NCI-H82 treated with DMSO at 0.1 percent for 48 hours (cell line): ENCODE results near the gene HHIPL2.

ENCODE experiments used
- DNase-seq: peaks from one replicate; lab custom pipeline; 2025; ENCODE audit not compliant: unreplicated experiment; lab: John Stamatoyannopoulos, UW

HHIPL2 gene

DNA sequence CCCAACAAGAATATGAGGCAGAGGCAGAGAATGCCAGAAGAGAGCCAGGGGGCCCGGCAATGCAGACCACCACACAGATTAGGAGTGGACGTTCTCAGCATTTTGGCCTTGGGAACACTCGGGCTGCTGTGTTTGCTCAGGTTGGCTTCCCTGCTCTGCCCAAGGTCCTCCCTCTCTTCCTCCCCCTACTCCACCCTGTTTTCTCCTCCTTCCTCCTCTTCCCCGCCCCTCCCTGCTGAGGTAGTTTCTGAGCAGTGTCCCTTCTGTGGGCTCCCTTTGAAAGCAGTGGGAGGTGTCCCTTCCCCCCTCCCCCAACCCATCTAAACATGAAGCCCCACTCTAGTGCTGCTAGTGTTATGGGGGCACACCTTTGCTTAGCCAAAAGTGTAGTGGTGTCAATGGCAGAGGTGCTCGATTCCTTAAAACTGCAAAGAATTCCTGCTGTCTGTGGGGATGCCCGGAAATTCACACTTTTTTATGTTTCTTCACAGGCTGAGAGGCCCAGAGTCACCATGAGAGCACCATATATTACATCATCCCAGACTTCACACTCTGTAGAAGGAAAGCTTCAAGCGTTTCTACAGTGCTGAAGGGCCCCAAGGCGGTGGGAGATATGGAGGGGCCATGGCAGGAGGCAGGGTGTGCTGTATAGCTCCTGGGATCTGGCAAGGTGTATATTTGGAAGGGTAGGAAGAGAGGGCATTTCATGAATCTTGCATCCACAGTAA lies at the start of gene HHIPL2:
Gene HHIPL2, minus strand, starts transcription at position 161 of the 728 bp plus-strand sequence. Its CDS starts 60 bp downstream, at position 101.
- DNase-seq: no peak

DNA sequence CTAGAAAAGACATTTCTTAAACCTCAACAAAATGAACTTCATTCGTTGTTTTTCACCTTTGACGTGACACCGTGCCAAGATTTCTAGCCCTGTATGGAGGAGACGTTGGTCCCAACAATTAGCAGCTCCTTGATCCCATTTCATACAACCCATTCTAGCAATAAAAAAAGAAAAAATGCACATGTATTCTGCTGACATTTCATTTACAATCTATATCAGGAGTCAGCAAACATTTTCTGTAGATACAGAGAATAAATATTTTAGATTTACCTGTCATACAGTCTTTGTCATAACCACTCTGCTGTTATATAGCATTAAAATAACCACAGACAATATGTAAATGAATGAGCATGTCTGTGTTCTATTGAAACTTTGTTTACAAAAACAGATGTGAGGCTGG lies 48.8 kb upstream of the HHIPL2 start:
- DNase-seq: no peak

GRCh38 chr1:222594789-222595188 lies 46.9 kb upstream of the HHIPL2 start:
- no peak for DNase-seq

DNA sequence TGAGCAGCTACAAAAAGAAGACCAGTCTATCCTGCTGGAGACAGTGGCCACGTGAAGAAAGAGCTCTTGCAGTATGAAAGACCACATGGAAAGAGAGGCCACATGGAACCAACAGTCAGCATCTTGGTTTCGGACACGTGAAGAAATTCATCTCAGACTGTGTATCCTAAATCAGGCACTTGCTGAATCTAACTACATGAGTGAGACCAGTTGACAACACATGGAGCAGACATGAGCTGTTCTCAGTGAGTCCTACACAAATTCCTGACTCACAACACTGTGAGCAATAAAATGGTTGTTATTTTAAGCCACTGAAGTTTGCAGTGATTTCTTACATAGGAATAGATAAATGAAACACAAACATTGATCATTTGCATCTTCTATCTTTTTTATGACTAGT lies 44.3 kb upstream of the HHIPL2 start:
- DNase-seq: no peak

- peak; percentile 62 for DNase-seq
These were observed 41.8 kb upstream of the HHIPL2 start, which contains the start of gene TAF1A for GRCh38 chr1:222589462-222590302. TAF1A (minus strand) TSS chr1:222589933.

DNA sequence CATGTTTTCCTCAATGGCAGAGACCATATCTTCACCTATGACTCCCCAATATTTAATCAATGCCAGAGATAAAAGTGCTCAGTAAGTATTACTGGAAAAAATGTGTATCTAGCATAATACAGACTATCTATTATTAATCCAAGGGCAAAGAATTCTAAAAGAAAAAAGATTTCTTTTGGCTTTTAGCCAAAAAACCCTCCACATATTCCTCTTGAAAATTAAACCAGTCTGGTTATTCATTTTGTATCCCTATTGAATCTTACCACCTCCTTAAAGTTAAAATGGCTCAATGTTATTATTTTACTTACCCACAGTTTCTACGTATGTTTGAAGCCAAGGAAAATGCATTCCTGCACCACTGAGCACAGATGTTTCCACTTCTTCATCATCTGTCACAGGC lies 40.2 kb upstream of the HHIPL2 start:
- no peak for DNase-seq

- no peak for DNase-seq
These were observed 38.9 kb upstream of the HHIPL2 start for GRCh38 chr1:222586842-222587241.

GRCh38 chr1:222583079-222583478 lies 35.2 kb upstream of the HHIPL2 start:
- no peak for DNase-seq

DNA sequence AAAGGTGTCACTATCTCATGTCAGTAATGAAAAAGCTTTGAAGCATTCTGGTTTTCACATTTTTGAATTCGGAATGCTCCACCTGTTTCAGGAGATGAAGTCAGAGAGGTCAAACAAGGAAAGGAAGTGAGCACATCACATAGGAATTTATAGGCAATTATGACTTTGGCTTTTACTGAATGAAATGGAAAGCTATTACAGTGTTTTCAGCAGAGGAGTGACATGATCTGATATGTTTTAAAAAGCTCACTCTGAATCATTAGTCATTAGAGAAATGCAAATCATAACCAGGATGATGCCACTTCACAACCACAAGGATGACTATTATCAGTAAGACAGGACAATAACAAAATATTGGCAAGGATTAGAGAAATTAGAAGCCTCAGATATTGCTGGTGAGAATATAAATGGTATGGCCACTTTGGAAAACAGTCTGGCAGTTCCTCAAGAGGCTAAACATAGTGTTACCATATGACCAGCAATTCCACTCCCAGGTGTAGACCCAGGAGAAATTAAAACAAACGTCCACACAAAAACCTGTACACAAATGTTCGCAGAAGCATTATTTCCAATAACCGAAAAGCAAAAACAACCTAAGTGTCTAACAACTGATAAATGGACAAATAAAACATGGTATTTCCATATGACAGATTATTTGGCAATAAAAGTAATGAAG lies 34.3 kb upstream of the HHIPL2 start:
- DNase-seq: no peak

DNA sequence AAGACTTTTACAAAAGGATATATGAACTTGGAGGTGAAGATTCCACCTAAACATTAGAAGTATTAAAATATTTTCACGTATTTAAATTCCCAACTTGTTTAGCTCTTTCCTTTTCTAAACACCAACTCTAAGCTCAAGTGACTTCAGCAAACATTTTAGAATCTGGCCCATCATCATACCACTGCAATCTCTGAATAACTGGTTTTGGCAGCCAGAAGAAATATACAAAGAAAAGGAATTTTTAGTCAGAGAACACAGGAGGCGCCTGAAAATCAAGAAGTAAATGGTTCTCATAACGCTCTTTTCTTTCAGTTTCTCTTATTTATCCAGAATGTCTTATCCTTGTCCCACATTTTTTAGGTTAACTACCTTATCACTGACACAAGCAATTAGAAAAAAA lies 31.4 kb upstream of the HHIPL2 start:
- DNase-seq: no peak

DNA sequence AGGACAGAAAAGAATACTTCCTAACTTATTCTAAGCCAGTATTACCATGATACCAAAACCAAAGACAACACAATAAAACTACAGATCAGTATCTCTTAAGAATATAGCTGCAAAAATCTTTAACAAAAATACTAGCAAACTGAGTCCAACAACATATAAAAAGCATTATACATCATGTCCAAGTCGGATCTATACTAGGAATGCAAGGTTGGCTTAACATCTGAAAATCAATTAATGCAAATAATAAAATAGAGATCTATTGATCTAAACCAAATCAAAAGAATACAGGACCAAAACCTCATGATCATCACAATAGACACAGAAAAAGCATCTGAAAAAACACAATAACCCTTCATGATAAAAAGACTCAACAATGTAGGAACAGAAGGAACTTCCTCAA lies 22.9 kb upstream of the HHIPL2 start:
- no peak for DNase-seq

DNA sequence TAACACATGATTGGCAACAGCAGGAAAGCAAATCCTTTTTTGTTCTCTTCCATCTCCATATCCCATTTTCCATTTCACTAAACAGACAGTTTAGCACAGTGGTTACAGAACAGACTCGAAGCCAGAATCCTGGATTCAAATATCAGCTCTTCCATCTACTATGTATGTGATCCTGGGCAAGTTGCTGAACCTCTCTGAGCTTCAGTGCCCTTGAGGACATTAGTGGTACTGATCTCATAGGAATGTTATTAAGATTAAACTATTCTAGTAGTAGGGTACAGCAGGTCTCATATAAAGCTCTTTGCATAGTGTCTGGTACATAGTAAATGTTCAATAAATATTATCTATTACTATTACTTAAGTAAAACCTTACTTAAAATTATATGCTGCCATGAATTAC lies 13.8 kb upstream of the HHIPL2 start:
- DNase-seq: no peak

- no peak for DNase-seq
These were observed 9.7 kb upstream of the HHIPL2 start for GRCh38 chr1:222557574-222557973.

GRCh38 chr1:222557148-222557547 lies 9.2 kb upstream of the HHIPL2 start:
- DNase-seq: no peak

DNA sequence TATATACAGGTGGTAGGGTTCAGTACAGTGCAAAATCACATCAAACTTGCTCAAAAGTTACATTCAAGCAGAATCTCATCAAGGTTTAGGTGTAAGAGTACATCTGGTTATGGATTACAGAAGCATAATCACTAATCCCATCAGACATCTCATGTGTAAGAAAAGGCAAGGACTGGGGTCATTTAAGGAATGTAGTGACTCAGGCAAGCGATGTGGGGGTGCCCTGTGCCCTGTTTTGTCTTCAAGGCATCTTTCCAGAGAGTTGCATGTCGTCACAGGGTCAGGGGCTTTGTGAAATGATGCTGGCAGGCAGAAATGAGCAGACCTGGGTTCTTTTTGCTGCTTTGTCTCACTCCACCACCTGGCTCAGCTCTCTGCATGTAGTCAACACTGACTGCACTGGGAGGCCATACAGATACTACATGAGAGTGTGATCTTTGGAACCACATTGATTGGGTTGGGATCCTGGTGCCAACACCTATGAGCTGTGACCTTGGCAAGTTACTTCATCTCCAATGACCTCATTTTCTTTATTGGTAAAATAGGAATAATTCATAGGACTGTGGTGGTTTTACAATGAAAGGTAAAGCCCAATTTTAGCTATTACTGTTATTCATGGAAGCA lies 8.2 kb upstream of the HHIPL2 start:
- no peak for DNase-seq

DNA sequence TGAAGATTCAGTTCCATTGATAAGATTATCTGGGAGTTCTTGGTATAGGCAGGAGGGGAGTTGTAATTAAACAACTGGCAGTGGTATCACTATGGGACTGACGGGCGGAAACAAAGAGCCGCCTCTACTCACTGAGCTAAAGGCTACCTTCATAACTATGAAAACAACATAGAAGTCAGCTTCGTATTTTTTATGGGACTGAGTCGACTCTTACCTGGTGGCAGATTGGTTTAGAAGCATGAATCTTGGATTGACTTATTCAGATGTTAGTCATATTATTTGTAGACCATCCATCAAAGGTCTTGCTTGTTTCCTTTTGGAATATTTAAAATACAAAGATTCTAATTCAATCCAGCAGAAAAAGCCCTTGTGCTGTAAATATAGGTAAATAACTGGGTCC lies 6.3 kb upstream of the HHIPL2 start:
- DNase-seq: no peak

GRCh38 chr1:222552882-222553281 lies 5.0 kb upstream of the HHIPL2 start:
- no peak for DNase-seq

GRCh38 chr1:222547260-222547614 lies 667 bp downstream of the HHIPL2 start:
- no peak for DNase-seq

- DNase-seq: peak; percentile 5
These were observed 1.2 kb downstream of the HHIPL2 start for GRCh38 chr1:222546548-222547259.

DNA sequence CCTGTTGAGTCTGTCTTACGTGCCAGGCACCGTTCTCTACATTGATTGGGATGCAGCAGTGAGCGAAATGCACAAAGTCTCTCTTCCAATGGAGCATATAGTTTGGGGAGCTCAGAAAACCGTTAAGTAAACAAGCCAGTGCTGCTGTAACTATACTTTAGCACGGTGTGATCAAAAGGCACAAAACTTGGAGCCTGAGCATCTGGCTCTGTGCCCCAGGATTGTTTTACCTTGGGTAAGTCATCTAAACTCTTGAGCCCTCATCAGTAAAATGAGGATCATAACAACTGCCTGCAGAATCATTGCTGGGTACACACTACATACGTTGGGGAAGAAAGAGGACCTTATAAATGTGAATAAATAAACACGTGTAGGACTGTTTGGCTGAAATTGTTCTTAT lies 1.8 kb downstream of the HHIPL2 start:
- no peak for DNase-seq

DNA sequence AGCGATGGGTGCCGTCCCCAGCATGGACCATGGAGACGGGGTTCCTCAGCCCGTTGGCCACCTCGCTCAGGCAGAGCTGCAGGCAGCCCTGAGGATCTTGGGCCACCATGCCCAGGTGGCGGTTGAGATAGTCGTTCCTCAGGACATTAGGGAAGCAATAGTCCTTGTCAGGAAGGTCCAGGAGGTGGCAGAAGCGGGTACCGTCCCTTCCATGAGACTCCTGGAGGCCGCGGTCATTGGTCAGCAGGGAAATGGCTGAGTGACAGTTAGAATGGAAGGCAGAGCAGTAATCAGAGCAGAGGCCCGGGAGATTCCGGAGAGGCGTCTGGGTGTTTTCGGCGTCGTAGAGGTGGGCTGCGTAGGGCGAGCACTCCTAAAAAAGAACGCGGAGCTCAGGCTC lies 4.1 kb downstream of the HHIPL2 start:
- DNase-seq: no peak
